Measurements from ENCODE around the gene TRMT2A.

Gene TRMT2A

GRCh38 chr22:20118300-20119020 lies 1.4 kb upstream of the TRMT2A start:
- no peak for DNase-seq (ENCODE audit: low read depth)

- DNase-seq (ENCODE audit: low read depth) = peak; percentile 73
Measured at GRCh38 chr22:20117633-20118299, 740 bp upstream of the TRMT2A start.

DNA sequence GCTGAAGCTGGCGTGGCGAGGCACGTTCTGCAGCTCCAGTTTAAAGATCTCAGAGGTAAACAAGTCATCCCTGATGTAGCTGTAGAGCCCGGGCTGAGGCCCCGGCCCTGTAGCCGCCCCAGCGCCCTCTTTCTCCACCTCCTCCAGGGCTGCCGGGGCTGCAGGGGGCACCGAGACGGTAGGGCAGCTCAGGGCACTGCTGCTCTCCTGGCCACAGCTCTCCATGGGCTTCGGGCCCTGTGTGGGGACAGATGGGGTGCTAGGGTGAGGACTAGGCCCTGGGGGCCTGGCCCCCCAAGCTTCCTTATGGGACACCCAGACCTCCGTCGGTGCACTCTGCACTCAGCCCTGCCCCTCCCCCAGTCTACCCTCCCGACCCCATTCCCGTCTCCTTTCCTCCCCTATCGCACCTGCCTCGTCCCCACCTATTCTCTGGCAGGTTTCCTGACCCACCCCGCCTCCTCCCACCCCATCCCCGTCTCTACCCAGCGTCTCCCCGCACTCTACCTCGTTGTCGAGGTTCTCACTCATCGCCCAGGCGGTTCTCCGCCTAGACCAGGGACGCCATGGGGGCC lies 563 bp downstream of the TRMT2A start:
- DNase-seq (ENCODE audit: low read depth) = no peak

DNA sequence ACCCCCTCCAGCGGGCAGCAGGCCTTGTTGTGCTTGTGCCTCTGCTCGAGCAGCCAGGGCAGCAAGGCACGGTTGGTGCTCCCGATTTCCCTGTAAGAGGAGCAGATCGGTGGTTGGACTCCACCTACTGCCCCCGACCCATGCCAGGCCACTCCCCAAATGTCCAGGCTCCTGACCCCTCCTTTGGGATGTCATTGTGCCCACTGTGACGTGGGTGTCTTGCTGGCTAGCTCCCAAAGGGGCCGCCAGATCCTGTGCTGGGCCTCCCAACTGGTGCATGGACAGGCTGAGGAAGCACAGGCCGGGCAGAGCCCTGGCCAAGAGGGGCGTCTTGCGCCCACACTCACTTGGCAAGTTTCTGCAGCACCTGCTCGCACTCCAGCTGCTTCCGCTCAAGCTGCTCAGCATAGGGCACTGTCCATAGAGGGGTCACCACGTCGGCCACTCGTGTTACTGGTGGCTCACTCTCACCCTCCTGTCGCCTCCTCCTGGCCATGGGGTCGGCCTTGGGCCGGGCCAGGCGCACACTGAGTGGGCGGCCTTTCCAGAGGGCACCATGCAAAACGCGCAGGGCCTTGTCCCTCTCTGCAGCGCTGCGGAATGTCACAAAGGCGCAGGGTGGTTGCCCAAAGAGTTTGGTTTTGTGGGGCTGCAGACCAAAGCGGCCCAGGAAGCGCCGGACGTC lies 1.2 kb downstream of the TRMT2A start, which contains the start of gene RANBP1:
Gene RANBP1, plus strand, starts transcription at position 414 of the 685 bp plus-strand sequence. Its CDS starts 81 bp downstream, at position 495.
- DNase-seq (ENCODE audit: low read depth) = no peak

DNA sequence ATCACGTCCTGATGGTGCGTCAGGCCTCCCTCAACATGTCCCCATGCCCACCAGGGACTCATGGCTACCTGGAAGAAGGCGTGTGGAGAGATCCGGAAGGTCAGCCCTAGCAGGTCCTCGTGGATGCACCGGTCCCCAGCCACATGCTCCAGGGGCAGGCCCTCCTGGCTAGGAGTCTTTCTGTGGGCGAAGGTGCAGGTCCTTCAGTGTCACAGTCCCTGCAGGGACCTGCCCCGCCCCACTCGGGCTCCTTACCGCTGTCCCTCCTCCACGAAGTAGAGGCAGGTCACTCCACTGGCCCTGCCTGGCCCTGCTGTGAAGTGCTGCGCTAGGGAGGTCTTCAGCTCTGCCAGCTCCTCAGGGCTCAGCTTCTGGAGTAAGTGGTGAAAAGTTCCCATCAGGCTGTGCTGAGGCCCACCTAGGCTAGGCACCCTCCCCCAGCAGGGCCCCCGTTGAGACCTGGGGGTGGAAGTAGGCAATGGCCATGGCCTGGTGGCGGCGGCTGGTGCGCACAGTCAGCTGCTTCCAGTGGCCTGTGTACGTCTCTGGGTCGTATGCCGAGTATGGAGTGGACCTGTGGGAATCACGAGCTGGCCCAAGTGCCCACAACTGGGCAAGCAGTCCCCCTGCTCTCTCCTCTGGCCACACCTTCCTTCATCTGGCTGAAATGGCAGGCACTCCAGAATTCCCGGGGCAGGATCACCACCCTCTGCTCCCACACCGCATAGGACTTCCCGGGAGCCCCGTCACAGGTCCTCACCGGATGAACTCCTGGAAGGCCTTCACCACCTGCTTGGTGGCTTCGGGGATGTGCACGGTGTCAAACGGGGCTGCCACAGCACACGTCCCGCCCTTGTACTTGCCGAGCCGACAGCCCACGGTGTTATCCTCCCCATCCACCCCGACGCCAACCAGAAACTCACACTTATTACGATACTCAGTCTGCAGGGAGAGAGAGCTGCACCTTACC lies 2.2 kb downstream of the TRMT2A start:
- DNase-seq (ENCODE audit: low read depth) = no peak

DNA sequence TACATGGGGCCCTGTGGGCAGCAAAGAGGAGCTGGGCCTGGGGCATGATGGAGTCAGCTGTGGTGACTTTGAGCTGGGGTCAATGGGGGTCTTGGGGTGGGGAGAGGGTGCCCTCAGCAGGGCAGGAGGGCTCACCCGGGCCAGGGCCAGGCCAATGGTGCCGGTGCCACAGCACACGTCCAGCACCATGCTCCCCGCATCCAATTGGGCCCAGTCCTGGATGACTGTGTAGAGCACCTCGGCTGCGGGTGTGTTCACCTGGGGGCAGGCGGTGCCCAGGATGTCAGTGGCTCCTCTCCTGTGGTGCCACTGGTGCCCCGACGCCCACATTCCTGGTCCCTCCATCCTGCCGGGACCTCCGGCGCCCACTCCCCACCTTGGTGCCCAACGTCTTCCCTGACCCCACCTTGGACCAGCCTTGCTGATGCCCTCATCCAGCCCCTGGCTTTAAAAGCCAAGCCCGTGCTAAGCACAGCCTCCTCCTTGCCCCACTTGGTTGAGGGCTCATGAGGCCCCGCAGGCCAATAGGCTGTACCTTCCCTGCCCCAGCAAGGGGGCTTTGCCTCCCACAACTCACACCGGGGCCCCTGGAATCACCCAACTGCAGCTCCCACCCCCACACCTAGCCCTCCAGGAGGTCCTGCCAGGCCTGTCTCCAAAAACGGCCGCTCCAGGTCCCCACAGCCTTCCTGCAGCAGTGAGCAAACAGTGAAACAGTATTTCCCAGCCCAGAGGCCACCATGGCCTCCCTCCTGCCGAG lies 3.3 kb downstream of the TRMT2A start:
- DNase-seq (ENCODE audit: low read depth) = no peak

DNA sequence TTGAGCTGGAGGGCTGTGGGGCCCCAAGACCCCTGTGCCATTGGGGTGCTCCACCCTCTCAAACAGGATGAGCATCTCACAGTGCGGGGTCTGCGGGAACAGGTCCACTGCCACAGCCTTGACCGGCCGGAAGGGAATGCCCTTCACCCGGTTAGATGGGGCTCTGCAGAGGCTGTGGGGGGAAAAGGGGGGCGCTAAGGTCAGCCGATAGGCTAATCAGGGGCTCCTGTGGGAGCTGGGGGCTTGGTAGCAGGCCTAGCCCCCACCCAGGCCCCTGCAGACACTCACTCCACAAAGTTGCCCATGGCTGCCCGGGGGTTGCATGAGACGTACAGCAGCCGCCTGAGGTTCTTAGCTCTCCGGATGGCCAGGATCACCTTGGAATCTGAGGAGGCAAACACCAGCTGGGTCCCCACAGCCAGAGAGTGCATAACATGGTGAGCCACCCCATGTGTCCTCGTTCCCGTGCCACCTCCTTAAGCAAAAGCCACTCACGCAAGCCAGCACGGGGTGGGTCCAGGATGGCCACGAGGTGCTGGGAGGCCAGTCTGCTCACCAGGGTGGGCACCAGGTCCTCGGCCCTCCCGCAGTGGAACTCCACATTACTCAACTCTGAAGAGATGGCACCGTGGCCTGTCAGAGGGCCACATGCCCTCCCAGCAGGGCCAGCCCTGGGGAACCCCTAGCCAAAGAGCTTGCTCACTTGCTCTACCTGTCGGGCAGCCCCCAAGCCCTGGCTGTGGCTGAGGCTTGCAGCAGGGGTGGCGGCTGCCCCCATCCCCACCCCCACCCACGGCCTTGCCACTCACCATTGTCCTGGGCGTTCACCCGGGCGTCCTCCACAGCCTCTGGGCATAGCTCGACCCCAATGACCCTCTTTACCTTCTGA lies 4.2 kb downstream of the TRMT2A start:
- DNase-seq (ENCODE audit: low read depth) = no peak

DNA sequence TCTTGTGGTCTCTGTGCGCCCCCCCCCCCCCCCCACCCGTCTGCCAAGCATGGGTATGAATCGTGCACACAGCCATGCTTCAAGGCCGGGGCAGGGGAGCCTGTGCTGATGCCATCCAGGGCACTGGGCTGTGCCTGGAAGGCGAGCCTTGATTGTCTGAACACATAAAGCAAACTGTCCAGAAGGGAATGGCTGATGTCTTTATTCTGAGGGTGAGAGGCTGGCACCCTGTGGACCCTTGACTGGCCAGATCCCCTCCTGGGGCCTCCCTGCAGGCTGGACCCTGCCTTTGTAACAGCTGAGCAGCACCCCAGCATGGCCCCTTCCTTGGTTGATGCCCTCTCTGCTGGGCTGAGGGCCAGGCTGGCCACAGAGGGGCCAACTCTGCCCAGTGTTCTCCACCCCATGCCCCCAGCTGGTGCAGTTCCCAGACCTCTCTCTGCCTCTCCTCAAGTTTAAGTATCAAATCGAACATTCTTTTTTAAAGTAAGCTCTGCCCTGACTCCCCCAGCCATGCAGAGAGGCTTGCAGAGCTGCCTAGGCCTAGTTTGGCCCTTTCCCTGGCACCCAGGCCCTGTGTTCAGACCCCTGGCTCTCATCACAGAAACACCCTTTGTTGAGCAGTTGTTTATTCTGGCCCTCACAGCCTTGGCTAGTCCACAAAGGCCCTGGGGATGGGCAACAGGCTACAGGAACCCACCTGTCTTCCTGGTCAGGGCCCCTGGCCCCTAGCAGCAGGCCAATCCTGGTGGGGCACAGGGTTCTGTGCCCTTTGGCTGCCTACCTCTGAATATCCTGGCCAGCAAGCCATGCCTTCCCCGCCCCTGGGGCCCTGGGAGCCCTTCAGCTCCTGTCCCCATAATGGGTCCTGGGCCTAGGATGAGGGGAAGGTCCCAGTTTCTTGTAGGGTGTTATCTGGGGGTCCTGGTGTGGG lies 5.1 kb downstream of the TRMT2A start:
- no peak for DNase-seq (ENCODE audit: low read depth)

- no peak for DNase-seq (ENCODE audit: low read depth)
Measured at GRCh38 chr22:20111045-20111688, 5.9 kb downstream of the TRMT2A start.

- no peak for DNase-seq (ENCODE audit: low read depth)
Measured at GRCh38 chr22:20110359-20110985, 6.6 kb downstream of the TRMT2A start.

- DNase-seq (ENCODE audit: low read depth) = no peak
Measured at GRCh38 chr22:20109411-20110358, 7.3 kb downstream of the TRMT2A start.

DNA sequence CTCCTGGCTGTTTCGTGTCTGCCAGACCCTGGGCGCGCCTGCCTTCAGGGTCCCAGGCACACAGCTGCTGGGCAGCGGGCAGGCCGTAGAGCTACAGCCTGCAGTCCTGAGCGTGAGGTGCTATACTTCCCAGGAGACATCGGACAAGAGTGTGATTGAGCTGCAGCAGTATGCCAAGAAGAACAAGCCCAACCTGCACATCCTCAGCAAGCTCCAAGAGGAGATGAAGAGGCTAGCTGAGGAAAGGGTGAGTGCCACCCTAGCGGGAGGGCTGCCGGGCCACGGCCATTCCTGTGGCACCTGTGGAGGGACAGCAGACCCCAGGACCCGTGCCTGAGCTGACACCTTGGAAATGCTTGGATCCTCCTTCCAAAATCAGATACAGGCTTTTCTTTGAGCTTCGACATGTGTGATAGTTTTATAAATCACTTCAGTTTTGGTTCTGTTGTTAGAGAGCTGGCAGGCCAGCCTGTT lies 8.2 kb downstream of the TRMT2A start:
- no peak for DNase-seq (ENCODE audit: low read depth)

DNA sequence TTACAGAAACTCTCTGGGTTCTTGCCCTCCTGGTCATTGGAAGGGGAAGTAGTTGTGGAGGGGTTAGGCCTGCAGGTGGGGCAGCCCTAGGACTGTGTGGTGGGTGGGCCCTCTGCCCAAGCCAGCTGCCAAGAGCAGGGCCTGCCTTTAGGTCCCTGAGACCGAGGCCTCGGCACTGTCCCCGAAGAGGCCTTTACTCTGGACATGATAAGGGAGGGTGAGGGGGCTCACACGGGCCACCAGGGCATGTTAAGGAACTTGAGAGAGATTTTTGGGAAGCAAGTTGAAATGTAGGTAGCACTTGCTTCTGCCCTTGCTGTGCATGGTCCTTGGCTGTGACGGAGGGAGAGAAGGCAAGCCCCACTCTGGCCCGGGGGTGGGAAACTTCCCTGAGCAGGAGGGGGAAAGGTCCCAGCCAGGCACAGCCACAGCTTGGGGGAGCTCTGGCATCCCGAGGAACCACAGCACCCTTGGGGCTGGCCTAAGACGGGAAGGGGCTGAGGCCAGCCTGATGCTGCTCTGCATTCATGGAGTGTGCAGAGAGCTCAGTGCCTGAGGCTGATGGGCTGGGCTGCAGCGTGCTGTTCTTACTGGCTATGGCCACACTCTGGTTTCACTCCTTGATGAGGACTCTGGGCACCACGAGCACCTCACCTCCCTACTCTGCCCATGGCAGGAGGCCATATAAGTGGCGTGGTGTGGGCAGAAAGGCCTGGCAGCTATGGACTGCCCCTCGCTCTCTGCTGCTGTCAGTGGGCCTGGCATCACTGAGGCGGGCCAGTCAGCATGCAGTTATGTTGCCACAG lies 8.9 kb downstream of the TRMT2A start:
- no peak for DNase-seq (ENCODE audit: low read depth)

DNA sequence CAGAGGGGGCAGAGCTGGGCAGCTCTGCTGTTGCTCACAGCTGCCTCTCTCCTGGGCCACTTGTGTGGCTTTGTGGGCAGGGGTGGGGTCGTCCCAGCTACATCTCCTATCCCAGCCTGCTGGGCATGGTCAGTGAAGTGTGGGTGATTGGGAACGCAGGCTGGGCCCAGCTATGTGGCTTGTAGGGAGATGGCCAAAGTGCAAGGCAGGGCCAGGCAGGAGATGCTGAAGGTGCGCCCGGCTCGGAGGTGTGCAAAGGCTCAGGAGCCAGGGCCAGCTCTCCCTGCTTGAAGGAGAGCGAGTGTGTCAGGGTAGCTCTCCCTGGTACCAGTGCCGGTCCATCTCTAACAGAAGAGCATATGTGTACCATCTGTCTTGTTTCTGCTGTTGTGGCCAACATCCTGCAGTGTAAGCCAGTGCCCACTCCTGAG lies 9.5 kb downstream of the TRMT2A start:
- no peak for DNase-seq (ENCODE audit: low read depth)

DNA sequence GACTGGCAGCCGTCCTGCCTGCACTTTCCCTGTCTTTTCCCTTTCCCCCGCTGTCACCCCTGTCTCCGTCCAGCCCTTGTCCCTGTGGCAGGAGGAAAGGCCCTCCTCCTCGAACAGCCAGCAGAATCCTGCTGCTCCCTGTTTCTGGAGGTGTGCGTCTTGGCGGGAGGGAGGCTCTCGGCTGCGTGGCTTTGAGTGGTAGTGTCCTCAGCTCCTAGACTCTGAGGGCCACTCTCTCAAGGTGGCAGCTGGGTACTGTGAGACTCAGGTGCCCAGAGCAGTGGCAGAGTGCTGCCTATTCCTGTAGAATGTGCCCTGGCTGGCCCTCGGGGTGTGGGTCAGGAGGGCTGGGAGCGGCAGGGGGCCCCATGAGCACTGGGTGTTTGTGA lies 10.2 kb downstream of the TRMT2A start:
- DNase-seq (ENCODE audit: low read depth) = no peak

All from stimulated activated CD8-positive, alpha-beta memory T cell treated with anti-CD3 and anti-CD28 coated beads, Interleukin-4, amount 100 ng/mL, for 24 hours (primary cell).